ENCODE measurements around the gene FOXB2.

Gene FOXB2

DNA sequence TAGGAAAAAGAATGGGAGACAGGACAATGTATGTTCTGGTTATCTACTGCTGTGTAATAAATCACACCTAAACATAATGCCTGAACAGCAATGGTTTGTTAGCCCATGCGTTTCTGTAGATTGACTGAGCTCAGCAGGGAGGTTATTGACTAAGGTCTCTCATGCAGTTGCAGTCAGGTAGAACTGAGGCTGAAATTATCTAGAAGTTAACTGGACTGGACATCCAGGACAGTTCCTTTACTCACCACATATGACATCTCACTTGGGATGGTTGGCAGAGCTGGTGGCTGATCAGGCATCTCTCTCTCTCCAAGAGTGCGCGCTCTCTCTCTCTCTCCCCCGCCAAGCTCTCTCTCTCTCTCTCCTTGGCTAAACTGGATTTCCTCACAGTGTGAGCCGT lies 8.9 kb upstream of the FOXB2 start:
- no peak for ATAC-seq
- TF ChIP-seq CSRNP3 (CRISPR knock-in tag; IDR thresholded peaks at IDR 0.05): no peak
- no peak for TF ChIP-seq ISL1 (CRISPR knock-in tag; IDR thresholded peaks at IDR 0.05)
- TF ChIP-seq OSR1 (CRISPR knock-in tag; IDR thresholded peaks at IDR 0.05): no peak
- no peak for TF ChIP-seq CSDC2 (CRISPR knock-in tag; IDR thresholded peaks at IDR 0.05)
- TF ChIP-seq TCF4 (CRISPR knock-in tag; IDR thresholded peaks at IDR 0.05; ENCODE audit: borderline replicate concordance): no peak
- TF ChIP-seq RARB (CRISPR knock-in tag; IDR thresholded peaks at IDR 0.05): no peak
- TF ChIP-seq ZNF565 (CRISPR knock-in tag; conservative IDR thresholded peaks at IDR 0.05; ENCODE audit: low read depth): no peak
- no peak for TF ChIP-seq ZC3H10 (CRISPR knock-in tag; IDR thresholded peaks at IDR 0.05)
- no peak for TF ChIP-seq SNAI2 (CRISPR knock-in tag; IDR thresholded peaks at IDR 0.05)
- TF ChIP-seq PATZ1 (CRISPR knock-in tag; IDR thresholded peaks at IDR 0.05; ENCODE audit: borderline replicate concordance): no peak
- no peak for TF ChIP-seq POU6F1 (CRISPR knock-in tag; IDR thresholded peaks at IDR 0.05; ENCODE audit: borderline replicate concordance, low read depth)
- TF ChIP-seq ZNF8 (CRISPR knock-in tag; IDR thresholded peaks at IDR 0.05): no peak
- no peak for TF ChIP-seq ARNTL (CRISPR knock-in tag; IDR thresholded peaks at IDR 0.05; ENCODE audit: borderline replicate concordance, low read depth)
- TF ChIP-seq PPARA (CRISPR knock-in tag; IDR thresholded peaks at IDR 0.05; ENCODE audit: borderline replicate concordance): no peak
- TF ChIP-seq ESRRG (CRISPR knock-in tag; IDR thresholded peaks at IDR 0.05): no peak
- TF ChIP-seq CREB5 (CRISPR knock-in tag; IDR thresholded peaks at IDR 0.05; ENCODE audit: low read depth): no peak
- TF ChIP-seq ZFP3 (CRISPR knock-in tag; IDR thresholded peaks at IDR 0.05): no peak
- no peak for TF ChIP-seq TOX (CRISPR knock-in tag; IDR thresholded peaks at IDR 0.05; ENCODE audit: borderline replicate concordance)

DNA sequence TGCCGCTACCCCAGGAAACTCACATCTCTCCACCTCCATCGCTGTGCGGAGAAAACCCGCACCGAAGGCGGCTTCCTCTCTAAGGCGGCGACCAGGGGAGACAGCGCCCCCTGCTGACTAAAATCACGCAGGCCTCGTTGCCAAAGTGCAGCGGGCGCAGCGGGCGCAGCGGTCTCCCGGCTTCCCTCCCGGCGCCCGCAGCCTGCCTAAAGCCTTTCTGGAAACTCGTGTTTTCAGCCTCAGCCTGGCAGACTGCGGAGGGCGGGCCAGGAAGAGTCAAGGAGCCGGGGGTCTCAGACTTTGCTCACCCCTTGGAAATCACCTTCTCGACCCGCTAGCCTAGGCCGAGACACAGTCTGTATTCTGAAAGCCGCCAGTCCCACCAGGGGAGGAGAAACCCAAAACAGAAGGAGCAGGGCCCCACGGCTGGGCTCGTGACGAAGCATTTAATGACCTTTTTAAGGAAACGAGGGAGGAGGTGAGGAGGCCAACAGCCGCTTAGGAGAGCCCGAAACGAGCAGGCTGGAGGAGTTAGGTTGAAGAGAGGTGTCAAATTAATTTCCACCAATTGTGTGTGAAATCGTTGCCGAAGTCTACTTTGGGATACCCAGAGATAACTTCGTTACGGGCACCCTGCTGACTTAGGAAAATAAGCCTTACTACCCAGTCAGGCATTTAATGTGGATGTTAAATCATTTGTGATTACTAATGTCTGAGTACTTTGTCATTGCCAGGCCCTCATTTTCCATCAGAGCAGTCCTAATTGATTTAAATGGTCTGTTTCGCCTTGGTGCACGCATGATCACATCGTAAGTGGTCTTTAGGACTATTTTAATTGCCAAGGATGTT lies 7.3 kb upstream of the FOXB2 start:
- peak; percentile 90 for ATAC-seq
- no peak for TF ChIP-seq CSRNP3 (CRISPR knock-in tag; IDR thresholded peaks at IDR 0.05)

- TF ChIP-seq ZNF565 (CRISPR knock-in tag; conservative IDR thresholded peaks at IDR 0.05; ENCODE audit: low read depth) (no peak), ZNF8 (CRISPR knock-in tag; IDR thresholded peaks at IDR 0.05) (no peak), ZC3H10 (CRISPR knock-in tag; IDR thresholded peaks at IDR 0.05) (no peak), OSR1 (CRISPR knock-in tag; IDR thresholded peaks at IDR 0.05) (no peak), PPARA (CRISPR knock-in tag; IDR thresholded peaks at IDR 0.05; ENCODE audit: borderline replicate concordance) (no peak), ZNF70 (CRISPR knock-in tag; IDR thresholded peaks at IDR 0.05) (no peak), ZFP30 (CRISPR knock-in tag; IDR thresholded peaks at IDR 0.05) (no peak), TOX (CRISPR knock-in tag; IDR thresholded peaks at IDR 0.05; ENCODE audit: borderline replicate concordance) (no peak), BACH2 (CRISPR knock-in tag; IDR thresholded peaks at IDR 0.05; ENCODE audit: borderline replicate concordance) (no peak), CSDC2 (CRISPR knock-in tag; IDR thresholded peaks at IDR 0.05) (no peak), ESRRG (CRISPR knock-in tag; IDR thresholded peaks at IDR 0.05) (no peak), ARNTL (CRISPR knock-in tag; IDR thresholded peaks at IDR 0.05; ENCODE audit: borderline replicate concordance, low read depth) (no peak), ZFP3 (CRISPR knock-in tag; IDR thresholded peaks at IDR 0.05) (no peak), TCF4 (CRISPR knock-in tag; IDR thresholded peaks at IDR 0.05; ENCODE audit: borderline replicate concordance) (no peak), ISL1 (CRISPR knock-in tag; IDR thresholded peaks at IDR 0.05) (no peak)
- TF ChIP-seq, protein P1, sequence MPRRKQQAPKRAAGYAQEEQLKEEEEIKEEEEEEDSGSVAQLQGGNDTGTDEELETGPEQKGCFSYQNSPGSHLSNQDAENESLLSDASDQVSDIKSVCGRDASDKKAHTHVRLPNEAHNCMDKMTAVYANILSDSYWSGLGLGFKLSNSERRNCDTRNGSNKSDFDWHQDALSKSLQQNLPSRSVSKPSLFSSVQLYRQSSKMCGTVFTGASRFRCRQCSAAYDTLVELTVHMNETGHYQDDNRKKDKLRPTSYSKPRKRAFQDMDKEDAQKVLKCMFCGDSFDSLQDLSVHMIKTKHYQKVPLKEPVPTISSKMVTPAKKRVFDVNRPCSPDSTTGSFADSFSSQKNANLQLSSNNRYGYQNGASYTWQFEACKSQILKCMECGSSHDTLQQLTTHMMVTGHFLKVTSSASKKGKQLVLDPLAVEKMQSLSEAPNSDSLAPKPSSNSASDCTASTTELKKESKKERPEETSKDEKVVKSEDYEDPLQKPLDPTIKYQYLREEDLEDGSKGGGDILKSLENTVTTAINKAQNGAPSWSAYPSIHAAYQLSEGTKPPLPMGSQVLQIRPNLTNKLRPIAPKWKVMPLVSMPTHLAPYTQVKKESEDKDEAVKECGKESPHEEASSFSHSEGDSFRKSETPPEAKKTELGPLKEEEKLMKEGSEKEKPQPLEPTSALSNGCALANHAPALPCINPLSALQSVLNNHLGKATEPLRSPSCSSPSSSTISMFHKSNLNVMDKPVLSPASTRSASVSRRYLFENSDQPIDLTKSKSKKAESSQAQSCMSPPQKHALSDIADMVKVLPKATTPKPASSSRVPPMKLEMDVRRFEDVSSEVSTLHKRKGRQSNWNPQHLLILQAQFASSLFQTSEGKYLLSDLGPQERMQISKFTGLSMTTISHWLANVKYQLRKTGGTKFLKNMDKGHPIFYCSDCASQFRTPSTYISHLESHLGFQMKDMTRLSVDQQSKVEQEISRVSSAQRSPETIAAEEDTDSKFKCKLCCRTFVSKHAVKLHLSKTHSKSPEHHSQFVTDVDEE (CRISPR knock-in tag; IDR thresholded peaks at IDR 0.05): no peak
- no peak for ATAC-seq
Measured at GRCh38 chr9:77013206-77013931, 6.1 kb upstream of the FOXB2 start.
